GM18507 (cell line): ENCODE measurements around the gene KDM8.

Experiments used
- DNase-seq: peaks from one replicate; pipeline ENCODE4 v3.0.0; 2011; ENCODE audit warnings: low read depth; ENCODE audit not compliant: insufficient read length; ENCODE audit errors: extremely low spot score
- FAIRE-seq: peaks from 2 replicates; lab custom pipeline; 2011; peaks lifted over from hg19 to GRCh38; lab: Jason Lieb, UNC

Gene KDM8

DNA sequence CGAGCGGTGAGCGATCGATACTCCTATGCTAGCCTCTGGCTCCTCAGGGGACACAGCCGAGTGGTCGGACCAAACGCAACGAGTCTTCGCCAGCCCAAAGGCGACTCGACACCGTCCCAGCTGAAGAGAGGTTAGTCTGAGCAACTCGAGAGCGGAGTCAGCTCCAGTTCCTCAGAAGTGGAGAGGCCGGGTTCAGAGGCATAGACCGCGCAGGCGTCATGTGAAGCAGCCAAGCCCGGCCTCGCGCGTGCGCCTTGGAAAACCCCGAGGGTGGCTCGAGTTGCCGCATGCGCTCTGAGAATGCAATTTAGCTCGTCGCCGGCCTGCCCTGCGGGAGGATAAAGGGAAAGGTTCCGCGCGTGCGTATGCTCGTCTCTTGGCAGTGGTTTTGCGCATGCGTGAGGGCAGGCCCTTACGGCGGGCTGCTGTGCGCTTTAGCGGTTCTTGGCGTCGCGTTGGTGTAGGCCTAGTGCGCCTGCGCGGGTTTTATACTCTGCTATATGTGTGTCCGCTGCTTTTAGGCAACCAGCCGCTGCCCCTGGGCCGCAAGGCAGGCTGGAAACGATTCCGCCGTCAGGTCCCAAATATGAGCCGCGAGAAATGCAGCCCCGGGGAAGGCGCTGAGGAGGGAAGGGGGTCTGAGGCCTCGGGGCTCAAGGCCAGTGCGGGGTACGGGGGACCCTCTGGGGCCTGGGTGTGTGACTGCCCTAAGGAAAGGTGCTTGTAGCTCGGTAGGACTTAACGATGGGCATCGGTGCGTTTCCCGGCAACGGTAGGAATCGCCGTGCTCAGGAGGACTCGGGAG, at the start of gene KDM8:
KDM8 (plus strand) TSS at position 20 of the 805 bp plus-strand sequence. CDS start 6,598 bp downstream, outside the sequence.
- peak; percentile 96 for FAIRE-seq

DNA sequence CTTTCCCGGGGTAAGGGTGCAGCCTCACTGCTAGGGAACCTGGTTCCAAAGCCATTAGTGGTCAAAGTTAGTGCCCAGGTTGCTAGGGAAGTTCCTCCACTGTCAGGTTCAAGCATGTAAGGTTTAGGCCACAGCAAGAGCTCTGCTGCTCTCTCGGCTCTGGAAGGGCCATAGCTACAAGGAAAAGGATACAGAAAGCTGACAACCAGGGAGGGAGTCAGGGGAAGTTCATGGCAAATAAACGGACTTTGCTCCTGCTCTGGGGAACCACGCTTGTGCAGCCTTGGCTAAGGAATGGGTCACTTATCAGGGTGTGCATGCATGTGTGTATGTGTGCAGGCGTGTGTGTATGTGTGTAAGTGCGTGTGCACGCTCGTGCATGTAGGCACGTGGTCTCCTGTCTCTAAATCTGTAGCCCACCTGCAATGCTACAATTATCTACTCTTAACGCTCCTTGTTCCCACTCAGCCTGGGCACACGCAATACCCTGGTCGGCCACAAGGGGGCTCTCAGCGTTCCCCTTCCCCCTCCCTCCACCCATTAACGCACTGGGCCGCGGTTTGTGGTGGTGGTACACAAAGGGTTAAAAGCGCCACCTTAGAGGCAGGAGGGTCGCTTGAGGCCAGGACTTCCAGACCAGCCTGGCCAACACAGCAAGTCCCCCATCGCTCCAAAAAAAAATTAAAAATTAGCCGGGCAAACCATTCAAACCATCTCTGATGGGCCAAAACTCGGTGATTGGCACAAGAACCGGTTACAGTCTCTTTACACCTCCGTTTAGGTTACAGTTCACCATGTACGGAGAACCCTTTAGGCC, 48.4 kb upstream of the KDM8 start:
- DNase-seq: peak; percentile 58
- FAIRE-seq: peak; percentile 59

More for the DNA sequence above, at the start of gene KDM8:
- peak; percentile 98 for DNase-seq

DNA sequence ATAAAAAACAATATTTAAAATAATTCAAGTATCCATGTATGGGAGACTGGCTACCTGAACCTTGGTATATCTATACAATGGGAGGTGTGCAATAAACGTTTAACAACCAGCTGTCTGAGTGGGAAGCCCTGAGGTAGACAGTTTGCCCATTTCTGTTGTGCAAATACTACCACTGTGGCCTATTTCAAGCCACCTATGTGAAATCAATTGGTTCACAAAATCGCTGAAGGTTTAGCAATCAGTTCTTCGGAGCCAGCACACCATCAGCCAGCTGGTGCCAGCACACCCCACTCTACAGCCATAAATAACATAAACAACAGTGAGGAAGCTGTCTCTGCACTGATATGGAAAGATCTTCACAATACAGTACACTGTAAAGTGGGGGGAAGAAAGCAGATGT, 46.7 kb upstream of the KDM8 start:
- FAIRE-seq: no peak
- DNase-seq: no peak

GRCh38 chr16:27161398-27161797, 41.9 kb upstream of the KDM8 start:
- FAIRE-seq: no peak
- no peak for DNase-seq

DNA sequence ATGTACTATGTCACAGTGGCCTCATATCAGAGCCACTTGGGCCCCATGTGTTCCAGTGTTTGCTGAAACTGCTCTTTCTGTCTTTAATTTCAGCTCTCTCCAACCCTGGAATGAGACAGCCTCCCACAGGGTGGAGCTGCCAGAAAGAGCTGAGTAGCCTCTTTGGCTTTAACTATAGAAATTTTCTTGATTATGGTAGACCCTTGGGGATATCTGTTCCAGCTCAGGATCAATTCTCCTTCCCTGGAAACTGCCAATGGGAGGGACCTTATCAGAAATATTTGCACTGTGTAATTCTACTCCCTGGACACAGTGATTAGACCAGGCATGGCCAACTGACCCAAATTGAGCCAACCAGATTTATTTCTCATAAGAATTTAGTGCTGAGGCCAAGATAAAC, 39.0 kb upstream of the KDM8 start:
- FAIRE-seq (no peak), DNase-seq (no peak)

GRCh38 chr16:27165576-27165975, 37.8 kb upstream of the KDM8 start:
- no peak for FAIRE-seq
- no peak for DNase-seq

DNA sequence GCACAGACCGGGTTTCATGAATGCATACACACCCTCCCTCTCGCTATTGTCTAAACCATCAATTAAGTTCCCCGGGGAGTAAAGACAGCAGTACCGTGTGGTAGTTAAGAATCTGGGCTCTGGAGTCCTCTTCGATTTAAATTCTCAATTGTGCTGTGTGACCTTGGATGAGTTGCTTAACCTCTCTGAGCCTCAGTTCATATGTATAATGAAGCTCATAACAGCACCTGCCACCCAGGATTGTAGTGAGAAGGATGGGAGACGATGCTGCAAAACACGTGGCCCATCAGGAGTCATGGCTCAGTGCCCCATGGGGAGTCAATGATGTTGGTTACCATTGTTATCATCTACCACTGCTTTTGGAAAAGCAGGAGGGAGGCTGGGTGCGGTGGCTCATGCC, 34.5 kb upstream of the KDM8 start:
- FAIRE-seq (no peak), DNase-seq (no peak)

DNA sequence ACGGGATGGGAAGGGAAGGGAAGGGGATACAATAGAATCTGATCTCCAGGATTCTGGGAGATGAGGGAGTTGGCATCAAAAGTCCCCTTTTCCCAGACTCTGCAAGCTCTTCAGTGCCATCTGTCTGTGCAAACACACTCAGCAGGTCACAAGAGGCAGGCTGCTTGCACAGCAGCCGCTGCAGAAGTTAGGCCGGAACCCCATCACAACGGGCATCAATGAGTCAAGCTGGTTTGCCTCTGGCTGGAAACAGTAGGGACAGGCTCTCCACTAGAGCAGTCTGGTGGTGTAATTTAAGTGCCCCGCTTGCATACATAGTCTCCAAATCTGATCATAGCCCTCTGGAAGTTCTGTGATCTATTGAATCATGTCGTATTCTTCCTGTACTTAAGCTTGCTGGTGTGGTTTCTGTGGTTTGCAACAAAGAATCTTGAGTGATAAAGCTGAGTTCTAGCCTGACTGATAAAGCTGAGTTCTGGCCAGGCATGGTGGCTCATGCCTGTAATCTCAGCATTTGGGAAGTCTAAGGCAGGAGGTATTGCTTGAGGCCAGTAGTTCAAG, 33.7 kb upstream of the KDM8 start:
- DNase-seq (no peak), FAIRE-seq (peak; percentile 69)

DNA sequence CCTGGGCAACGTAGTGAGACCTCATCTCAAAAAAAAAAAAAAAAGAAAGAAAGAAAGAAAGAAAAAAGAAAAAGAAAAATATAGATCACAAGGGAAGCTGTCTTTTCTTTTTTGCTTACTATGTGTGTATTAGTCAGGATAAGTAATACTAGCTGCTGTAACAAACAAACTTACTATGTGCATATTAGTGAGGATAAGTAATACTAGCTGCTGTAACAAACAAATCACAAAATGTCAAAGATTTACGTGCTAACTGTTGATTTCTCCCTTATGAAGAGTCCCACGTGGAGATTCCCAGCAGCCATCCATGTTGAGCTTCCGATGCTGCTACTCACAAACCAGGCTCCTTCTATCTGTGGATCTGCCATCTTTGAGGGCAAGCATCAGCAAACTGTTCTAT, 31.7 kb upstream of the KDM8 start:
- no peak for FAIRE-seq
- no peak for DNase-seq

DNA sequence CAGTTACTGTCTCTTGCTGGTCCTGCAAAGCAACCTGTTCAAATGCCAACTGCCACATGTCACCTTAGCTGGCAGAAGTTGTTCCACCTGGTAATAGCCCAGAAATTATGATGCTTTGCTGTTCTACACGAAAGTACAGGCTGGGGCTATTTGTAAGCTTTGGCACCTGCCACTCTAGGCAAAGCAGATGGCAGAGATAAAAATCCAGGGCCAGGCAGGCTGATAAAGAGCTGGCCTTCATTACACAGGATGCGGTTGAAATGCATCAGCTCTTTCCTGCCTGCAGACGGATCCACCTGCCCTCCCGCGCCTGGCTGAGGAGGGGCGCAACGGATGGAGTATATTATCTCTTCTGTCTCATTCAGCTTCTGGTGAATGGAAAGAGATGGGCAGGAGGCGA, 29.3 kb upstream of the KDM8 start:
- FAIRE-seq: no peak
- no peak for DNase-seq

DNA sequence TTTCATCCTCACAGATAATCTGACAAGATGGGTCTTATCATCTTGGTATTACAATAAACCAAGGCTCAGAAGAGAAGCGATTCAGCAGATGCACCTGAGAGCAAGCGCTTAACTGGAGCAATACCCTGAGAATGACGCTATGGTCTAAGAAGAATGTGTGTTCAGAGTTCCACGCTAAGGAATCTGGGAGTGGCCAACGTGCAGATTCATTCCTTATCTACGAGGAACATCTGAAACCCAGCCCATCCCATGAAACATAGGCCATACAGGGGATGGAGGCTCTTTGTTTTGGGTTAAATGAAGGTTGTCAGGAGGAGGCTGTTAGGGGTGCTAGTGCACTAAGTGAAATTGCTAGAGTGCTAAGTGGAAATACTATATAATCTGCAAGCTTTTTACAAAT, 28.5 kb upstream of the KDM8 start:
- no peak for DNase-seq
- no peak for FAIRE-seq

DNA sequence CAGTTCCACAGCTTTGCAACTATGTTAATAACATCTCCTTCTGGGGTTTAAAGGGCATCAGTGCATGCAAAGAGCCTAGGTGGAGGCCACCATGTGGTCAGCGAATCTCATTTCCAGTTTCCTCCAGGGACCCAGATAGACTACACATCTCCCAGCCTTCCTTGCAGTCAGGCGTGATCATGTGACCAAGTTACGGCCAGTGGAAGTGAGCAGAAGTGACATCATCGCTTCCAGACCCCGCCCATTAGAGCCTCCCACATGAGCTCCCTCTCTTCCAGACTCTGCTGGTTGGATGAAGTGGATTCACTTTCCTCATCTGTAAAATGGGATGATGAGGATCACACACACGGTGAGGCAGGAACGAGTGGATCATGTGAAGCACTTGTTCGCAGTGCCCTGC, 27.4 kb upstream of the KDM8 start:
- DNase-seq (no peak), FAIRE-seq (no peak)

DNA sequence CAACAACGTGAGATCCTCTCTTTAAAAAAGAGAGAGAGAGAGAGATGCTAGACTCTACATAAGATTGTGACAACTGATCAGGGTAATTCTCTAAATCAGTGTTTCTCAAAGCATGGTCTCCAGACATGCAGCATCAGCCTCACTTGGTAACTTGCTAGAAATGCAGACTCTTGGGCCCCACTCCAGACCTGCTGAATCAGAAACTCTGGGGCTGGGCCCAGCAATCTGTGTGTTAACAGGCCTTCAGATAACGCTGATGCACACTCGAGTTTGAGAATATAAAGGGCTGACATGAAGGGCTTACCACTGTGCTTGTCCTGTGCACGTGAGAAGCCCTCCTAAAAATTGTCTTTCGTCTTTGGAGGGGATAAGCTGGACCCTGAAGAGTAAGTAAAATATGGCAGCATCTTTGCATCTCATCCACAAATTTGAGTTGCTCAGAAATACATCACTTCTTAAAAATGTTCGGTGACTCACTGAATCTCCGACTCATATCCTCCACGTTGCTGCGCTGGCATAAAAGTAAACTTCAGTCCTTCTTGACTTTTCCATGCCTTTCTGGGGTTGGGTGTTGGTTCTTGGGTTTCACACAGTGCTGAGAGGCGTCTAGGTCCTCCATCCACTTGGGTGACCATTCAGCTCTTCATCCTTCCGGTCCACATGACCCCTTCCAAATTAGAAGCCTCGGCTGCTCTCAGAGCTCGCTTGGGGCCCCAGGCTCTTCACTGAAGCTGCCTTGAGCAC, 26.1 kb upstream of the KDM8 start:
- DNase-seq (no peak), FAIRE-seq (no peak)

DNA sequence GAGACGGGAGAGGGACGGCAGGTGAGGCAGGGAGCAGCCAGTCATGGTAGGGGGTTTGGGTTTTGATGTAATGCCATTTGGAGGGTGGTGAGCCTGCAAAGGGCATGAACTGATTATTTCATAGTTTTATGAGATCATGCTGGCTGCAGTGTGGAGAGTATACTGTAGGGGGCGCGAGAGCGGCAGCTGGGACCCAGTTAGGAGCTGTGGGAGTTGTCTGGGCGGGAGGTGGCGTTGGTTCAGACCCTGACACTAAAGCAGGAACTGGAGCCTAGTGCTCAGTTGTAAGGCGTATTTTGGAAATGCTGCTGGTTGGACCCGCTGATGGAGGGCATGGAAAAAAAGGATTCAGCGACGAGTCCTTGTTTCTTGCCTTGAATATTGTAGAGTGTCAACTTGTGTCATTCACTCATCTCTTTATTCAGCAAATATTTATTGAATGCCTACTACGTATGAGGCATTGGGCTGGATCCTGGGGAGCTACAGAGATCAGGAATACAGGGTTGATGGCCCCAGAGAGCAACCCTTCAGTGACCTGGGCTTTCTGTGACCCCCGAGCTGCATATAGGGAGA, 23.7 kb upstream of the KDM8 start:
- peak; percentile 66 for DNase-seq
- peak; percentile 84 for FAIRE-seq

DNA sequence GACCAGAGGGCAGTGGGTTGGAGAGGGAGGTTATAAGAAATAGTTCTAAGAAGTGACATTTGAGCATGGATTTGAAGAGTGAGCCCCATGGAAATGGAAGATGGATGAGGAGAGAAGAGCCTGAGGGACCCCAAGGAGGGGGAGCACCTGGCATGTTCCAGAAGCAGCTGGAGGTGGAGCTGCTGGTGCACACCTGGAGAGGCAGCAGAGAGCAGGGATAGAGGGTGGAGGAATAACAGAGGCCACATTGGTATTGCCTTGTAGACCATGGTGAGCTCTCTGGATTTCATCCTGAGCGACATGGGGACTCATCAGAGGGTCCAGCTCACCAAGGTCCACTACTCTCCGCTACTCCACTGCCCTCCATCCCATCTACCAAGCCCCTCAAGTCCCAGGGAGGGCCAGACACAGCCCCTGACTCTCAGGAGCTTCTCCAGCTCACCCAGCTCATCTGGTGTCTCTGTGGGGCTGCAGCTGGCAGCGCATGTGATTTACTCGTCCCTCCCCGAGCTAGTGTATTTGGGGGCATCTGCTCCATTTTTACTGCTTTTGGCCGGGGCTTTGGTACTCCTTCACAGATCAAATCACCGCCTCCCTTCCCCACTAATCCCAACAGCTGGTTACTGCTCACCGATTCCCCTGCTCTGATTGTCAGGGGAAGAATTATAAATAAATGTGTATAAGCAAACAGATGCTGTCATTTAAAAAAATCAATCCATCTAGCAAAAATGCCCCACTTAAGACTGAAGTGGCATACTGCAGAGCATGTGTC, 22.1 kb upstream of the KDM8 start:
- DNase-seq (no peak), FAIRE-seq (no peak)

DNA sequence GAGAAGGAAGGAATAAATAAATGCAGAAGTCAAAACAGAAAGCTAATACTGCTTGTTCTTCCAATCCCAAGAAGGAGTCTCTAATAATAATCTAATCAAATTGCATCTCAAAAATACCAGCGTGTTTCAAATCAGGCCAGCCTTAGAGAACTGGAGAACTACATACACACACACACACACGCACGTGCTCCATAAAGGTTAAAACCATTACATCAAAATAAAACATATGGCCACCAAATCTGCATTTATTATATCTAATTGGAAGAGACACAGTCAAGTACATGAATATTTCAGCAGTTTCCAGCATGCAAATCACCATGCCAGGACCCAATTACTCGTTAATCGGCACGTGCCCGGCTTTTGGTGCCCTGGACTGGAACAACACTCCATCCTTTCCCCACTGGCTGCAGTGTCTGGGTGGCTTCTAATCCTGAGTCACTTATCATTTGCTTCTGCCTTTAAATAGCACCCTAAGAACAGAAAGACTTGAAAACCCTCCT, 20.4 kb upstream of the KDM8 start:
- DNase-seq (no peak), FAIRE-seq (no peak)

GRCh38 chr16:27185776-27186130, 17.6 kb upstream of the KDM8 start:
- DNase-seq (no peak), FAIRE-seq (no peak)

DNA sequence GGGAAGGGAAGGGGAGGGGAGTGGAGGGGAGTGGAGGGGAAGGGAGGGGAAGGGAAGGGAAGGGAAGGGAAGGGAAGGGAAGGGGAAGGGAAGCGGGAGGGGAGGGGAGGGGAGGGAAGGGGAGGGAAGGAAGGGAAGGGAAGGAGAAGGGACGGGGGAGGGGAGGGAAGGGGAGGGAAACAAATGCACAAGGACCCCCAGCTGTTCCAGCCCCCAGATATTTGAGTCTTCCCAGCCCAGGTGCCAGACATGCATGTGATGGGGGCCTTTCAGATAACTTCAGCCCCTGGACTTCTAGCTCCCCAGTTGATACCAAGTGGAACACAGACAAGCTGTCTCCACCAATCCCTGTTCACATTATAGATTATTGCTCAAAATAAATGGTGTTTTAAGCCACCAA, 14.7 kb upstream of the KDM8 start:
- FAIRE-seq (no peak), DNase-seq (no peak)
